Measurements from ENCODE around the gene GAB2.
A peak's percentile ranks its signal among the peaks of the same experiment; 100 is the strongest.
"Not testable (repeated sequence)": the region's sequence is repeated elsewhere in the genome, so short reads cannot be mapped to it uniquely, and the experiment has no call there.

GAB2 gene

GRCh38 chr11:78244080-78244479 is 173.5 kb downstream of the GAB2 start:
- peak; percentile 26 for DNase-seq (ENCODE audit: low read depth)
- no peak overlapping the region for H3K4me3 ChIP-seq (ENCODE audit: control insufficient read depth, low read depth, low read length)
- TF ChIP-seq, protein P1, sequence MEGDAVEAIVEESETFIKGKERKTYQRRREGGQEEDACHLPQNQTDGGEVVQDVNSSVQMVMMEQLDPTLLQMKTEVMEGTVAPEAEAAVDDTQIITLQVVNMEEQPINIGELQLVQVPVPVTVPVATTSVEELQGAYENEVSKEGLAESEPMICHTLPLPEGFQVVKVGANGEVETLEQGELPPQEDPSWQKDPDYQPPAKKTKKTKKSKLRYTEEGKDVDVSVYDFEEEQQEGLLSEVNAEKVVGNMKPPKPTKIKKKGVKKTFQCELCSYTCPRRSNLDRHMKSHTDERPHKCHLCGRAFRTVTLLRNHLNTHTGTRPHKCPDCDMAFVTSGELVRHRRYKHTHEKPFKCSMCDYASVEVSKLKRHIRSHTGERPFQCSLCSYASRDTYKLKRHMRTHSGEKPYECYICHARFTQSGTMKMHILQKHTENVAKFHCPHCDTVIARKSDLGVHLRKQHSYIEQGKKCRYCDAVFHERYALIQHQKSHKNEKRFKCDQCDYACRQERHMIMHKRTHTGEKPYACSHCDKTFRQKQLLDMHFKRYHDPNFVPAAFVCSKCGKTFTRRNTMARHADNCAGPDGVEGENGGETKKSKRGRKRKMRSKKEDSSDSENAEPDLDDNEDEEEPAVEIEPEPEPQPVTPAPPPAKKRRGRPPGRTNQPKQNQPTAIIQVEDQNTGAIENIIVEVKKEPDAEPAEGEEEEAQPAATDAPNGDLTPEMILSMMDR (conservative IDR thresholded peaks at IDR 0.05; ENCODE audit: control insufficient read depth, insufficient read depth, low read depth, low read length), result no peak

- H3K4me3 ChIP-seq (ENCODE audit: control insufficient read depth, low read depth, low read length), result no peak overlapping the region
- no peak for DNase-seq (ENCODE audit: low read depth)
- TF ChIP-seq, protein P1 (conservative IDR thresholded peaks at IDR 0.05; ENCODE audit: control insufficient read depth, insufficient read depth, low read depth, low read length), result no peak
Measured at GRCh38 chr11:78241475-78241874, 176.1 kb downstream of the GAB2 start.

- no peak for DNase-seq (ENCODE audit: low read depth)
- TF ChIP-seq, protein P1 (conservative IDR thresholded peaks at IDR 0.05; ENCODE audit: control insufficient read depth, insufficient read depth, low read depth, low read length), result no peak
- H3K4me3 ChIP-seq (ENCODE audit: control insufficient read depth, low read depth, low read length), result no peak overlapping the region
Measured at GRCh38 chr11:78239781-78240180, 177.8 kb downstream of the GAB2 start.

- no peak overlapping the region for H3K4me3 ChIP-seq (ENCODE audit: control insufficient read depth, low read depth, low read length)
- TF ChIP-seq, protein P1 (conservative IDR thresholded peaks at IDR 0.05; ENCODE audit: control insufficient read depth, insufficient read depth, low read depth, low read length), result no peak
- DNase-seq (ENCODE audit: low read depth), result no peak
Measured at GRCh38 chr11:78237293-78238046, 180.2 kb downstream of the GAB2 start.

DNA sequence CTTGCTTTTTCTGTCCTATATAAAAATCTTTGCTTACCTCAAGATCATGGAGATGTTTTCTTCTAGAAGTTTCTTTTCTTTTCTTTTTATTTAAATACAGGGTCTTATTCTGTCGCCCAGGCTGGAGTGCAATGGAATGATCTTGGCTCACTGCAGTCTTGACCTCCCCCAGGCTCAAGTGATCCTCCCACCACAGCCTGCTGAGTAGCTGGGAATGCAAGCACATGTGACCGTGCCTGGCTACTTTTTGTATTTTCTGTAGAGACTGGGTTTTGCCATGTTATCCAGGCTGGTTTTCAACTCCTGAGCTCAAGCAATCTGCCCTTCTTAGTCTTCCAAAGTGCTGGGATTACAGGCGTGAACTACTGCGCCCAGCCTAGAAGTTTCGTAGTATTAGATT is 183.6 kb downstream of the GAB2 start:
- no peak overlapping the region for H3K4me3 ChIP-seq (ENCODE audit: control insufficient read depth, low read depth, low read length)
- no peak for DNase-seq (ENCODE audit: low read depth)
- TF ChIP-seq, protein P1 (conservative IDR thresholded peaks at IDR 0.05; ENCODE audit: control insufficient read depth, insufficient read depth, low read depth, low read length), result no peak

GRCh38 chr11:78233046-78233445 is 184.6 kb downstream of the GAB2 start:
- not testable (repeated sequence) for DNase-seq (ENCODE audit: low read depth); H3K4me3 ChIP-seq (ENCODE audit: control insufficient read depth, low read depth, low read length)

GRCh38 chr11:78231962-78232501 is 185.6 kb downstream of the GAB2 start:
- H3K4me3 ChIP-seq (ENCODE audit: control insufficient read depth, low read depth, low read length), result no peak overlapping the region
- DNase-seq (ENCODE audit: low read depth), result peak; percentile 70
- TF ChIP-seq, protein P1 (conservative IDR thresholded peaks at IDR 0.05; ENCODE audit: control insufficient read depth, insufficient read depth, low read depth, low read length), result no peak
